ENCODE data around the gene EXOC4.

Gene EXOC4

DNA sequence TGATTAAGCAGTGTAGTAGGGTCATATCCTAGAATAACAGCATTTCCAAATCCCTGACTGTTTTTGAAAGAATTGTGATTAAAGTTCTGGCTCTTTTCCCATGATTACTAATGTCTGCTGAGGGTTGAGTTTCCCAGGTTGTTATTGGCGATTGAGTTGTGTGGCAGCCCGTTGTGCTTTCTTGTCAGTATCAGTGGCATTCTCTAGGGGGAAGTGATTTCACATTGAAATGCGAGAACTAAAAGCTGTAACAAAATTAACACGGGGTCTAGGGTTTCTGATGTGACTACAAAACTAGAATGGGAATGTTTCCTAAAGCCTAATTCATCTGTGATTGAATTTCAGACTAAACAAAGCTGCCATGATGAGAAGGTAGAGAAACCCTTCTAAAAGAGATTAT, 349.4 kb downstream of the EXOC4 start:
- Histone ChIP-seq H3K27me3 (ENCODE audit: insufficient read depth, low read length, poor library complexity, severe bottlenecking) (no peaks in the 10 kb centered on the region), H3K79me2 (ENCODE audit: insufficient read depth, low read length) (no peaks in the 10 kb centered on the region), H3F3A (ENCODE audit: low read depth) (no peaks in the 10 kb centered on the region), H3K9me3 (ENCODE audit: insufficient read depth, low read depth, low read length) (no peaks in the 10 kb centered on the region), H3K4me2 (ENCODE audit: low read depth, low read length, poor library complexity, severe bottlenecking) (no peak overlapping the region), H3K36me3 (ENCODE audit: insufficient read depth, low read length) (no peaks in the 10 kb centered on the region), H4K20me1 (ENCODE audit: insufficient read depth, low read length, poor library complexity, severe bottlenecking) (no peaks in the 10 kb centered on the region), H3K4me3 (ENCODE audit: low read length, poor library complexity, severe bottlenecking) (no peak overlapping the region), H3K9ac (ENCODE audit: low read depth, low read length, poor library complexity, severe bottlenecking) (no peak overlapping the region), H2AFZ (ENCODE audit: low read length) (no peak overlapping the region), H3K9me2 (replicated peaks; ENCODE audit: low read depth, low read length) (no peaks in the 10 kb centered on the region), H3K4me1 (ENCODE audit: insufficient read depth, low read length, poor library complexity, severe bottlenecking) (peaks cover 26% of the 10 kb centered on the region)
- TF ChIP-seq EZH2phosphoT487 (IDR thresholded peaks at IDR 0.05; ENCODE audit: borderline replicate concordance) (no peak), CTCF (conservative IDR thresholded peaks at IDR 0.05; ENCODE audit: low read length) (no peak)

GRCh38 chr7:133606991-133607390, 354.1 kb downstream of the EXOC4 start:
- Histone ChIP-seq H2AFZ (ENCODE audit: low read length) (no peak overlapping the region), H3K4me2 (ENCODE audit: low read depth, low read length, poor library complexity, severe bottlenecking) (no peak overlapping the region), H3F3A (ENCODE audit: low read depth) (no peaks in the 10 kb centered on the region), H3K79me2 (ENCODE audit: insufficient read depth, low read length) (no peaks in the 10 kb centered on the region), H3K9me3 (ENCODE audit: insufficient read depth, low read depth, low read length) (no peaks in the 10 kb centered on the region), H3K4me3 (ENCODE audit: low read length, poor library complexity, severe bottlenecking) (no peak overlapping the region), H3K9ac (ENCODE audit: low read depth, low read length, poor library complexity, severe bottlenecking) (no peak overlapping the region), H3K9me2 (replicated peaks; ENCODE audit: low read depth, low read length) (no peaks in the 10 kb centered on the region), H3K4me1 (ENCODE audit: insufficient read depth, low read length, poor library complexity, severe bottlenecking) (peaks cover 6% of the 10 kb centered on the region), H3K36me3 (ENCODE audit: insufficient read depth, low read length) (no peaks in the 10 kb centered on the region), H4K20me1 (ENCODE audit: insufficient read depth, low read length, poor library complexity, severe bottlenecking) (no peaks in the 10 kb centered on the region), H3K27me3 (ENCODE audit: insufficient read depth, low read length, poor library complexity, severe bottlenecking) (no peaks in the 10 kb centered on the region)
- TF ChIP-seq CTCF (conservative IDR thresholded peaks at IDR 0.05; ENCODE audit: low read length) (no peak), EZH2phosphoT487 (IDR thresholded peaks at IDR 0.05; ENCODE audit: borderline replicate concordance) (no peak)

DNA sequence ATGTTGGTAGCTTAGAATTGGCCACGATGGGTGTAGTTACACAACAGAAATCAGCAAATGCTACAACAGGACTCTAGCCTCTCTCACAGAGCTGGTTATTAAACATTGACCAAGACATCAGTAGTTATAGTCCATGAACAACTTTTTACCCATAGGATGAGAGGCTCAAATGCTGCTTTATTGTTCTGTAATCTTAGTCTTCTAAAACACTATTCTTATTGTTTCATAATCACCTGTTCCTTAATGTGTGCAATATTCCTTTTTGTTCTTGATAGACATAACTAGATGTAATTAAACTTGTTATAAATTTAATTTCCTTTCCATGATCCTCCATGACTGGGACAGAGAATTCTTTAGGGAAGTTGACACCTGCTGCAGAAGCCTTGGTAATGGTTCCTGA, 356.9 kb downstream of the EXOC4 start:
- Histone ChIP-seq H3K4me1 (ENCODE audit: insufficient read depth, low read length, poor library complexity, severe bottlenecking) (peaks cover 15% of the 10 kb centered on the region), H4K20me1 (ENCODE audit: insufficient read depth, low read length, poor library complexity, severe bottlenecking) (no peaks in the 10 kb centered on the region), H2AFZ (ENCODE audit: low read length) (no peak overlapping the region), H3K27me3 (ENCODE audit: insufficient read depth, low read length, poor library complexity, severe bottlenecking) (no peaks in the 10 kb centered on the region), H3K79me2 (ENCODE audit: insufficient read depth, low read length) (no peaks in the 10 kb centered on the region), H3K4me3 (ENCODE audit: low read length, poor library complexity, severe bottlenecking) (no peak overlapping the region), H3K9me3 (ENCODE audit: insufficient read depth, low read depth, low read length) (no peaks in the 10 kb centered on the region), H3K36me3 (ENCODE audit: insufficient read depth, low read length) (no peaks in the 10 kb centered on the region), H3K4me2 (ENCODE audit: low read depth, low read length, poor library complexity, severe bottlenecking) (no peak overlapping the region), H3K9ac (ENCODE audit: low read depth, low read length, poor library complexity, severe bottlenecking) (no peak overlapping the region), H3F3A (ENCODE audit: low read depth) (no peaks in the 10 kb centered on the region), H3K9me2 (replicated peaks; ENCODE audit: low read depth, low read length) (no peaks in the 10 kb centered on the region)
- TF ChIP-seq EZH2phosphoT487 (IDR thresholded peaks at IDR 0.05; ENCODE audit: borderline replicate concordance) (no peak), CTCF (conservative IDR thresholded peaks at IDR 0.05; ENCODE audit: low read length) (no peak)
